ENCODE data around the gene SERPINB13. TPM values are rescaled to one million over a fixed set of nuclear protein-coding genes. Genes with fewer than 3 reads are reported as not detected.

The SERPINB13 gene
- total RNA-seq, 8 experiments from 2014 or later, result 0.18 to 0.76 (median 0.73) TPM; not detected in 3

GRCh38 chr18:63592471-63592870 lies 5.3 kb downstream of the SERPINB13 start:
- WGBS, 10 experiments, result 17 to 33% (median 20%) methylated on average over 1 of the region's 1 CpG; no CpG with 5 or more reads in 7 of the 10 experiments
- in situ Hi-C loops (cut with MboI; ENCODE audit: low pct_unique_long_range_greater_than_20kb in 2 of 9, low sequenced_read_pairs in 9 of 9, unreplicated experiment in 9 of 9), result loop anchor here in 1 of 9 experiments (25.0 kb wide), 2 partner anchors 145 to 245 kb away; no protein-coding TSS in a partner anchor
- ATAC-seq (replicated peaks in 6 of 8), result peak in 3 of 8 experiments; percentile 48 to 89 (median 54)
- Histone ChIP-seq H3K27ac (no peak overlapping the region), H3K4me3 (no peak overlapping the region), H3K4me1 (replicated peaks in 1 of 2) (no peaks in the 10 kb centered on the region)

GRCh38 chr18:63596964-63597363 lies 9.8 kb downstream of the SERPINB13 start:
- ATAC-seq (replicated peaks in 6 of 8), result no peak
- H3K4me1 ChIP-seq (replicated peaks in 1 of 2), result no peaks in the 10 kb centered on the region
- no peak overlapping the region for H3K27ac ChIP-seq
- H3K4me3 ChIP-seq, result no peak overlapping the region
- 49 to 82% (median 71%) methylated on average over 3 to 13 of the region's 14 CpGs; no CpG with 5 or more reads in 3 of the 10 experiments for WGBS, 10 experiments
- in situ Hi-C loops (cut with MboI; ENCODE audit: low pct_unique_long_range_greater_than_20kb in 2 of 9, low sequenced_read_pairs in 9 of 9, unreplicated experiment in 9 of 9), result loop anchor here in 1 of 9 experiments (25.0 kb wide), 2 partner anchors 140 to 240 kb away; no protein-coding TSS in a partner anchor

DNA sequence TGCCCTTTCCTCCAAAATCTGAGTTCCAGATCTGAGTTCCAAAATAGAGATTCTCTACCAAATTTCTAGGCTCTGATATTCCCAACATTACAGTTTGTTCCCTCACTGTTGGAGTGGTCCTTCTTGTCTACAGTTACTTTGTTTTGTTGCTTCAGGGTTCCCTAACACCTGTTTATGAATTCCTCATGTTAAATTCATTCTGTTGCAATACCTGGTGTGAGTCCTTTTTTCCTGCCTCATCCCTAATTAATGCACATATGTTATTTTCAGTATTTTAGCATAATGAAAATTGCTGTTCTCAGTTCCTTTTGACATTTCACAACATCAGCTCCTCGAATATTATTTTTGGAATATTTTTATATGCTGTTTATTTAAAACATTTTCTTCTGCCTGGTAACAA lies 16.2 kb downstream of the SERPINB13 start:
- no peak overlapping the region for H3K4me3 ChIP-seq
- H3K4me1 ChIP-seq (replicated peaks in 1 of 2), result no peaks in the 10 kb centered on the region
- H3K27ac ChIP-seq, result no peak overlapping the region
- peak in 3 of 8 experiments; percentile 68 to 83 (median 82) for ATAC-seq (replicated peaks in 6 of 8)
- 0 to 75% (median 38%) methylated on average over 1 of the region's 1 CpG; no CpG with 5 or more reads in 1 of the 10 experiments for WGBS, 10 experiments
- in situ Hi-C loops (cut with MboI; ENCODE audit: low pct_unique_long_range_greater_than_20kb in 2 of 9, low sequenced_read_pairs in 9 of 9, unreplicated experiment in 9 of 9), result no loop called here

DNA sequence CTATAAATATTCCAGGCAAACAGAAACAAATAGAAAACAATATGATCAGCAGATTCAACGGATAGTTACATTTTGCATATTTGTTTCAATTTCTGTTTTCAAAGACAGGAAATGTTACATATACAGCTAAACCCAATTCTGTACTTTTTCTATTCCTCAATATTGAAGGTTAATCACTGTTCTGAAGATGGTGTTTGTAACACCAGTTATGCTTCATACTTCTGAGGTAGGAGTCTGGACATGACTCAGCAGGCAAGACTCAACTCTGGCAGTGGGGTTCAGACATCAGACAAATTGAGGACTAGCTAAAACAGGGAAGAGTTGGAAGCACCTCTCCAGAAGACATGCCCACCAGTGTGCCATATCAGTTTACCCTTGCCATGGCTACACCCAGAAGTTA lies 16.6 kb downstream of the SERPINB13 start:
- WGBS, 10 experiments, result 0 to 33% (median 0%) methylated on average over 1 of the region's 1 CpG; no CpG with 5 or more reads in 1 of the 10 experiments
- Histone ChIP-seq H3K4me1 (replicated peaks in 1 of 2) (no peaks in the 10 kb centered on the region), H3K4me3 (no peak overlapping the region), H3K27ac (no peak overlapping the region)
- ATAC-seq (replicated peaks in 6 of 8), result peak in 3 of 8 experiments; percentile 26 to 61 (median 59)
- in situ Hi-C loops (cut with MboI; ENCODE audit: low pct_unique_long_range_greater_than_20kb in 2 of 9, low sequenced_read_pairs in 9 of 9, unreplicated experiment in 9 of 9), result no loop called here

DNA sequence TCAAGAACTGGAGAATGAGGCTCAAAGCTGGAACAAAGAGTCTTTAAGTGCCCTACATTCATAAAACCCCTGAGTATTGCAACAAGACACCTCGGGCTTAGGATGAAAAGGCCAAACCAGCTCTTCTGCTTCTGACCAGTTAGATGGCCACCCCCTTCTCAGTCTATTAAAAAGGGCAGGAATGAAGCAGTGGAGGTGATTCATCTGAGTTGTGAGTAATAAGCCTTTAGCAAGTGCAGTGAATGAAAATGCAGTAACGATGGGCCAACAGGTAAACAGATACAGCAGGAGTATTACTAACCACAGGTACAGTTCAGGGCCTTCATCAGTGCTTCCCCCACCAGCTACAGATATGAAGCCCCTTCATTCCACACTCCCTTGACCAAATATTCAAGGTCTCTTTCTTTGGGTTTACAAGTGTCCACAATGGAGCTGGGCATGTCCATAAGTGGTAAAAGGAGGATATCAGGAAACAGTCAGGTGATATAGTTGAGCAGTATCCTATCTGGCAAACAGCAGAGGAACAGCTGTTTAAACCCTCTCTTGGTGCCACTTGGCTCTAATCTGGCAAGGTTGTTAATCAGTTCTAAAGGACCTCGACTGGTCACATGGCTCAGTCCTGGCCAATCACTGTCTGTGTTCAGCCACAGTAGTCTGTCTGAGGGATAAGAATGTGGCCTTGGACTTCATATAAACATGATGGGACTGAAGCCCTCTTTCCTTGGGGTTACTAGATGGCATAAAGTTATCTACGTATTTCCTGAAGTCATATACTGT lies 17.8 kb downstream of the SERPINB13 start:
- H3K27ac ChIP-seq, result no peak overlapping the region
- peak in 2 of 8 experiments; percentile 42 to 56 for ATAC-seq (replicated peaks in 6 of 8)
- H3K4me1 ChIP-seq (replicated peaks in 1 of 2), result no peaks in the 10 kb centered on the region
- WGBS, 10 experiments, result 25 to 100% (median 60%) methylated on average over 1 to 4 of the region's 4 CpGs; no CpG with 5 or more reads in 1 of the 10 experiments
- in situ Hi-C loops (cut with MboI; ENCODE audit: low pct_unique_long_range_greater_than_20kb in 2 of 9, low sequenced_read_pairs in 9 of 9, unreplicated experiment in 9 of 9), result no loop called here
- no peak overlapping the region for H3K4me3 ChIP-seq

DNA sequence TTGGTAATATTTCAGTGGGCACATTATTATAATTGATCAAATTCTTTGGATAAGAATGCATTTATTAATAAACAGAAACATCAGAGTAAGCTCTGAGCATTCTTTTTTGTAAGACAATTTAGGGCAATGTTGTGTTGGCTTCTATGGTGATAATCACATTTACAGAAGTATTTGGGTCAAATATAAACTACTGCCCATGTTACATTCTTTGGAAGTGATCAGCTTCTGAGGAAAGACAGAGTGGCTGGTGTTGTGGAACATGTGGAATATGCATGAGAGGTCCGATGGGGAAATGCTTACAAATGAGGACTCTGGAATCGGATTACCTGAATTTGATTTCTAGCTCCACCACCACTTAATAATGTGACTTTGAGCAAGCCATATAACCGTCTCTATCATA lies 19.4 kb downstream of the SERPINB13 start:
- no peak overlapping the region for H3K27ac ChIP-seq
- no peaks in the 10 kb centered on the region for H3K4me1 ChIP-seq (replicated peaks in 1 of 2)
- 0 to 100% (median 71%) methylated on average over 1 to 3 of the region's 3 CpGs; no CpG with 5 or more reads in 3 of the 10 experiments for WGBS, 10 experiments
- no peak overlapping the region for H3K4me3 ChIP-seq
- in situ Hi-C loops (cut with MboI; ENCODE audit: low pct_unique_long_range_greater_than_20kb in 2 of 9, low sequenced_read_pairs in 9 of 9, unreplicated experiment in 9 of 9), result no loop called here
- ATAC-seq (replicated peaks in 6 of 8), result no peak

- ATAC-seq (replicated peaks in 6 of 8), result no peak
- Histone ChIP-seq H3K4me3 (no peak overlapping the region), H3K4me1 (replicated peaks in 1 of 2) (peaks cover 0 to 17% of the 10 kb centered on the region in 2 donors), H3K27ac (no peak overlapping the region)
- in situ Hi-C loops (cut with MboI; ENCODE audit: low pct_unique_long_range_greater_than_20kb in 2 of 9, low sequenced_read_pairs in 9 of 9, unreplicated experiment in 9 of 9), result no loop called here
- 67 to 100% (median 89%) methylated on average over 1 to 3 of the region's 4 CpGs; no CpG with 5 or more reads in 4 of the 10 experiments for WGBS, 10 experiments
These were observed 26.3 kb downstream of the SERPINB13 start for GRCh38 chr18:63613420-63613819.

GRCh38 chr18:63617049-63617914 lies 30.1 kb downstream of the SERPINB13 start:
- Histone ChIP-seq H3K27ac (no peak overlapping the region), H3K4me1 (replicated peaks in 1 of 2) (peaks cover 0 to 17% of the 10 kb centered on the region in 2 donors), H3K4me3 (no peak overlapping the region)
- WGBS, 10 experiments, result 3 to 100% (median 73%) methylated on average over 2 to 3 of the region's 3 CpGs; no CpG with 5 or more reads in 1 of the 10 experiments
- ATAC-seq (replicated peaks in 6 of 8), result peak in 5 of 8 experiments; percentile 65 to 86 (median 76)
- in situ Hi-C loops (cut with MboI; ENCODE audit: low pct_unique_long_range_greater_than_20kb in 2 of 9, low sequenced_read_pairs in 9 of 9, unreplicated experiment in 9 of 9), result no loop called here

GRCh38 chr18:63617915-63618234 lies 30.7 kb downstream of the SERPINB13 start:
- Histone ChIP-seq H3K4me1 (replicated peaks in 1 of 2) (peaks cover 0 to 17% of the 10 kb centered on the region in 2 donors), H3K4me3 (no peak overlapping the region), H3K27ac (no peak overlapping the region)
- peak in 5 of 8 experiments; percentile 24 to 67 (median 55) for ATAC-seq (replicated peaks in 6 of 8)
- 30 to 100% (median 95%) methylated on average over 1 to 2 of the region's 2 CpGs for WGBS, 10 experiments
- in situ Hi-C loops (cut with MboI; ENCODE audit: low pct_unique_long_range_greater_than_20kb in 2 of 9, low sequenced_read_pairs in 9 of 9, unreplicated experiment in 9 of 9), result no loop called here

DNA sequence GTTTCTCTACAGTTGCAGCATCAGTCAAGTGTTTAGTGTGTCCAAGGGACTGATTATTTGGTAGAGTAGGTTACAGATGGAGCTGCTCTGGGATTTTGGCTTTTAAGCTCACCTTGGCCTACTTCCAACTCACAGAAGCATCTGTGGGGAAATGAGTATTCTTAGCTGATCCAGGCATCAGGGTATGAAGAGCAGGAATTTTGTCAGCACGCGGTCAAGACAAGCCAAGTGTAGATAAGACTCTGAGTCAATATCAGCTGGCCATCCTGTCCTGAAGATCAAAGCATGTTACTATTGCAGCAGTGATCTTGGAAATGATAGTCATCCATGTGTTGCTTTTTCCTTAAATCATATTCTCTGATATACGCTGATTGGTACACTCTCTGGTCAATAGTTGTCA lies 32.5 kb downstream of the SERPINB13 start:
- H3K4me1 ChIP-seq (replicated peaks in 1 of 2), result peaks cover 0 to 17% of the 10 kb centered on the region in 2 donors
- 0 to 100% (median 91%) methylated on average over 1 to 3 of the region's 3 CpGs; no CpG with 5 or more reads in 2 of the 10 experiments for WGBS, 10 experiments
- no peak overlapping the region for H3K27ac ChIP-seq
- no peak overlapping the region for H3K4me3 ChIP-seq
- in situ Hi-C loops (cut with MboI; ENCODE audit: low pct_unique_long_range_greater_than_20kb in 2 of 9, low sequenced_read_pairs in 9 of 9, unreplicated experiment in 9 of 9), result no loop called here
- no peak for ATAC-seq (replicated peaks in 6 of 8)

DNA sequence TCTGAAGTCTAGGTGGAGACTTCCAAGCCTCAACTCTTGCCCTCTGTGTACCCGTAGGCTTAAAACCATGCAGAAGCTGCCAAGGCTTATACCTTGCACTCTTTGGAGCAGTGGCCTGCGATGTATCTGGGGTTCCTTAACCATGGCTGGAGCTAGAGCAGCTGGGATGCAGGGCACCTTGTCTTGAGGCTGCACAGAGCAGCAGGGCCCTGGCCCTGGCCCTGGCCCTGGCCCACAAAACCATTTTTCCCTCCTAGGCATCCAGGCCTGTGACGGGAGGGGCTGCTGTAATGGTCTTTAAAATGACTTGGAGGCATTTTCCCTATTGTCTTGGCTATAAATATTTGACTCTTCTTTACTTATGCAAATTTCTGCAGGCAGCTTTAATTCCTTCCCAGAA lies 37.7 kb downstream of the SERPINB13 start:
- H3K27ac ChIP-seq, result no peak overlapping the region
- no peak overlapping the region for H3K4me3 ChIP-seq
- in situ Hi-C loops (cut with MboI; ENCODE audit: low pct_unique_long_range_greater_than_20kb in 2 of 9, low sequenced_read_pairs in 9 of 9, unreplicated experiment in 9 of 9), result no loop called here
- WGBS, 10 experiments, result 11 to 89% (median 71%) methylated on average over 1 to 3 of the region's 3 CpGs; no CpG with 5 or more reads in 3 of the 10 experiments
- no peaks in the 10 kb centered on the region for H3K4me1 ChIP-seq (replicated peaks in 1 of 2)
- ATAC-seq (replicated peaks in 6 of 8), result no peak

DNA sequence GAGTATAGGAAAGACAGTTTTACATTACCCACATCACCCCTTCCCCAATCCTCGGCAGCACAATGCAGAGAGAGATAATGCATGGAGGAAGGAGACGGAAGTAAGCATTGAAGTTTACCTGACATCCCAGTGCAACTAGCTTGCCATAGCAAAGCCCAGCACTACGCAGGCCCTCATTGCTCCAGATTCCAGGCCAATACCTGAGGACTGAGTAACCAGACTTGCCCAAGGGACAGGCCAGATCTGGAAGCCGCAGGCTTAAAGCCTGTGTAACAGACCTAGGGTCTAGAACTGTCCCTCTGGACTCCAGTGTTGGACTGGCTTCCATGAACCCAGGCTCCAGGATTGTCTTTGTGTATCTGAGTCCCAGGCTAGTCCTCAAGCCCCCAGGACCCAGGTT lies 39.3 kb downstream of the SERPINB13 start:
- no peak overlapping the region for H3K4me3 ChIP-seq
- in situ Hi-C loops (cut with MboI; ENCODE audit: low pct_unique_long_range_greater_than_20kb in 2 of 9, low sequenced_read_pairs in 9 of 9, unreplicated experiment in 9 of 9), result no loop called here
- no peaks in the 10 kb centered on the region for H3K4me1 ChIP-seq (replicated peaks in 1 of 2)
- H3K27ac ChIP-seq, result no peak overlapping the region
- no peak for ATAC-seq (replicated peaks in 6 of 8)
- 0 to 90% (median 56%) methylated on average over 1 to 4 of the region's 4 CpGs; no CpG with 5 or more reads in 1 of the 10 experiments for WGBS, 10 experiments

- Histone ChIP-seq H3K4me3 (no peak overlapping the region), H3K4me1 (replicated peaks in 1 of 2) (no peaks in the 10 kb centered on the region), H3K27ac (no peak overlapping the region)
- ATAC-seq (replicated peaks in 6 of 8), result no peak
- in situ Hi-C loops (cut with MboI; ENCODE audit: low pct_unique_long_range_greater_than_20kb in 2 of 9, low sequenced_read_pairs in 9 of 9, unreplicated experiment in 9 of 9), result no loop called here
These were observed 40.7 kb downstream of the SERPINB13 start for GRCh38 chr18:63627819-63628218.
